Natural killer cell (primary cell): ENCODE measurements around the gene VAC14. TPM values are rescaled to one million over a fixed set of nuclear protein-coding genes. Genes with fewer than 3 reads are reported as not detected.

Experiments used
- ATAC-seq, 3 donors: fragments of 150-1000 bp in 2 of 3; fragments of 200-7000 bp in 1 of 3; cut with Tn5 transposase; 1 replicate in 1 of 3; 2 replicates in 2 of 3; pipeline ENCODE4 v1.10.0; 2021; ENCODE audit warnings: mild to moderate bottlenecking in 2 of 3, moderate library complexity in 2 of 3
- DNase-seq, 2 donors: peaks; one replicate each; pipeline versions ENCODE4 v3.0.0 to v3.0.0-alpha.2; 2013 to 2021; ENCODE audit warnings: mixed read lengths in 1 of 2
- H3K27ac ChIP-seq: one replicate; pipeline ENCODE4 v1.5.1; 2013; ENCODE audit warnings: mild to moderate bottlenecking, low read length
- H3K27me3 ChIP-seq: one replicate; pipeline ENCODE4 v1.6.1; 2013; ENCODE audit warnings: low read length; ENCODE audit not compliant: control insufficient read depth, insufficient read depth
- H3K36me3 ChIP-seq: one replicate; pipeline ENCODE4 v1.6.1; 2013; ENCODE audit warnings: low read length; ENCODE audit not compliant: control insufficient read depth, insufficient read depth
- H3K4me1 ChIP-seq: one replicate; pipeline ENCODE4 v1.6.1; 2013; ENCODE audit warnings: low read length; ENCODE audit not compliant: control insufficient read depth, insufficient read depth
- H3K4me3 ChIP-seq: one replicate; pipeline ENCODE4 v1.5.1; 2013; ENCODE audit warnings: low read length
- H3K9me3 ChIP-seq: one replicate; pipeline ENCODE4 v1.6.1; 2013; ENCODE audit warnings: low read length; ENCODE audit not compliant: control insufficient read depth, insufficient read depth
- H3K27ac Mint-ChIP-seq, 2 donors: one replicate each; pipeline ENCODE4 v1.8.0; 2022; ENCODE audit warnings: mild to moderate bottlenecking in 2 of 2, mixed read lengths in 2 of 2, moderate library complexity in 1 of 2
- H3K27me3 Mint-ChIP-seq, 2 donors: one replicate each; pipeline ENCODE4 v1.8.0; 2022; ENCODE audit warnings: low read depth in 2 of 2, mixed read lengths in 2 of 2
- H3K36me3 Mint-ChIP-seq: one replicate; pipeline ENCODE4 v1.8.0; 2022; ENCODE audit warnings: mixed read lengths
- H3K4me1 Mint-ChIP-seq, 2 donors: one replicate each; pipeline ENCODE4 v1.8.0; 2022; ENCODE audit warnings: mixed read lengths in 2 of 2
- H3K4me3 Mint-ChIP-seq: one replicate; pipeline ENCODE4 v1.8.0; 2022; ENCODE audit warnings: mild to moderate bottlenecking, moderate library complexity, mixed read lengths
- H3K9me3 Mint-ChIP-seq, 2 donors: one replicate each; pipeline ENCODE4 v1.8.0; 2022; ENCODE audit warnings: mixed read lengths in 2 of 2
- CTCF ChIP-seq: fragments of 200-600 bp; IDR thresholded peaks from one replicate; pipeline ENCODE4 v1.8.0; 2022; ENCODE audit warnings: antibody characterized with exemption
- WGBS: methylation state at CpG from one replicate; pipeline ENCODE4 v1.1.7; 2013; ENCODE audit warnings: missing lambda C conversion rate; ENCODE audit not compliant: insufficient coverage; 5-methylcytosine and 5-hydroxymethylcytosine counted together
- intact Hi-C: fragments of 100-400 bp; cut with micrococcal nuclease; formaldehyde crosslinking; loops from one replicate; pipeline ENCODE4 v1.14.2; 2022
- total RNA-seq, 4 donors: library from RNA; stranded (reverse); fragments of 120-200 nt in 1 of 4; gene quantifications; one replicate each; pipeline versions ENCODE4 v1.2.3 to v1.2.4, GENCODE V29; 2013 to 2022

VAC14 gene
- total RNA-seq, 3 donors from 2014 or later (not counting 1 experiment from before 2014, with no cell fraction given) = 33.9 to 45.6 (median 43.4) TPM

DNA sequence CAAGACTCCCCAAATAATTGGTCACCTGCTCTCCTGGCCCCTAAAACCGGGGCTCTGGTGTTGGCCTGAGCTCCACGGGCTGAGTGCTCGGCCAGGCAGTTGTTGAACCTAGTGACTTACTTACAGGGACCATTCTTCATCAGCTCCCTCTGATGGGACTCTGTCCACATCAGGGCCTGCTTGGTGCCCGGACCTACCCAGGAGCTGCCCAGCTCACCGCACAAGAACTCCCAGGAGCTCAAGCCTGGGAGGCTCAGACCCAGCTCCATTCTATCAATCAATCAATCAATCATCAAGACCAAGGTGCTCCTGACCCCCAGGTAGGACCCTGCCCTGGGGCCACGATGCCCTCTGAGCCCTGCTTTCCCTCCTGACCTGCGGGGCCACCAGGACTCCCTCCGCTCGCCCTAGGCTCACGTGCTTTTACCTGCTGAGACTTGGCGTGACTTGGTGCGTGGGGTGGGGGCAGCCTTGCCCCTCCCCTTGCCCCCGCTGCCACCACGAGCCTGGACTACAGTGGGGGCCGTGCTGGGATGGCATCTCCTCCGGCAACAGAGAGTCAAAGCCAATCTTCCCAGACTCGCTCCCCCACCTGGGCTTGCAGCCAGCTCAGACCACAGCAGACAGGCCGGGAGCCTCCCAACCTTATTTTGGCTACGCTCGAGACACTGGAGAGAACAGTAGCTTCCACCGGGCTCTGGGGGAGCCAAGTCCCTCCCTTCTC, 138.9 kb downstream of the VAC14 start:
- no peak for TF ChIP-seq CTCF
- Histone ChIP-seq H3K36me3 (no peaks in the 10 kb centered on the region), H3K27me3 (no peaks in the 10 kb centered on the region), H3K4me3 (no peak overlapping the region), H3K9me3 (no peaks in the 10 kb centered on the region), H3K27ac (no peak overlapping the region), H3K4me1 (no peaks in the 10 kb centered on the region)
- H3K36me3 Mint-ChIP-seq = no peaks in the 10 kb centered on the region
- ATAC-seq (no peak), DNase-seq (no peak)
- H3K4me3 Mint-ChIP-seq = no peak overlapping the region
- intact Hi-C loops = no loop called here
- H3K27me3 Mint-ChIP-seq = no peaks in the 10 kb centered on the region
- H3K27ac Mint-ChIP-seq = no peak overlapping the region
- H3K9me3 Mint-ChIP-seq = no peaks in the 10 kb centered on the region
- H3K4me1 Mint-ChIP-seq = no peaks in the 10 kb centered on the region
- 85% methylated on average over 21 of the region's 21 CpGs for WGBS

GRCh38 chr16:70661534-70661917, 139.4 kb downstream of the VAC14 start:
- 86% methylated on average over 17 of the region's 17 CpGs for WGBS
- DNase-seq (no peak), ATAC-seq (no peak)
- H3K4me3 Mint-ChIP-seq = no peak overlapping the region
- Histone ChIP-seq H3K4me3 (no peak overlapping the region), H3K4me1 (no peaks in the 10 kb centered on the region), H3K27me3 (no peaks in the 10 kb centered on the region), H3K9me3 (no peaks in the 10 kb centered on the region), H3K27ac (no peak overlapping the region), H3K36me3 (no peaks in the 10 kb centered on the region)
- H3K9me3 Mint-ChIP-seq = no peaks in the 10 kb centered on the region
- H3K27me3 Mint-ChIP-seq = no peaks in the 10 kb centered on the region
- H3K4me1 Mint-ChIP-seq = no peaks in the 10 kb centered on the region
- intact Hi-C loops = no loop called here
- no peak for TF ChIP-seq CTCF
- H3K27ac Mint-ChIP-seq = no peak overlapping the region
- H3K36me3 Mint-ChIP-seq = no peaks in the 10 kb centered on the region

- Histone ChIP-seq H3K27ac (no peak overlapping the region), H3K36me3 (no peaks in the 10 kb centered on the region), H3K4me1 (no peaks in the 10 kb centered on the region), H3K27me3 (no peaks in the 10 kb centered on the region), H3K9me3 (no peaks in the 10 kb centered on the region), H3K4me3 (no peak overlapping the region)
- H3K4me1 Mint-ChIP-seq = no peaks in the 10 kb centered on the region
- H3K27ac Mint-ChIP-seq = no peak overlapping the region
- no peaks in the 10 kb centered on the region for H3K36me3 Mint-ChIP-seq
- no peak for TF ChIP-seq CTCF
- WGBS = 75% methylated on average over 5 of the region's 7 CpGs
- no peaks in the 10 kb centered on the region for H3K9me3 Mint-ChIP-seq
- intact Hi-C loops = no loop called here
- no peak for DNase-seq
- ATAC-seq = no peak
- no peaks in the 10 kb centered on the region for H3K27me3 Mint-ChIP-seq
- H3K4me3 Mint-ChIP-seq = no peak overlapping the region
Observed at GRCh38 chr16:70660672-70661350, 140.1 kb downstream of the VAC14 start.
